ENCODE measurements around the gene RHNO1.

The RHNO1 gene

GRCh38 chr12:2877047-2877952 lies at the start of gene RHNO1, which contains the start of gene FOXM1:
Gene RHNO1 (plus strand): TSS chr12:2877223. CDS start chr12:2885367, 8,144 bp downstream.
Gene FOXM1 (minus strand): TSS chr12:2877174. CDS start chr12:2874478, 2,696 bp downstream.
- peak; percentile 84 for DNase-seq (ENCODE audit: low read depth)

GRCh38 chr12:2829275-2829674 lies 47.7 kb upstream of the RHNO1 start:
- DNase-seq (ENCODE audit: low read depth): no peak

DNA sequence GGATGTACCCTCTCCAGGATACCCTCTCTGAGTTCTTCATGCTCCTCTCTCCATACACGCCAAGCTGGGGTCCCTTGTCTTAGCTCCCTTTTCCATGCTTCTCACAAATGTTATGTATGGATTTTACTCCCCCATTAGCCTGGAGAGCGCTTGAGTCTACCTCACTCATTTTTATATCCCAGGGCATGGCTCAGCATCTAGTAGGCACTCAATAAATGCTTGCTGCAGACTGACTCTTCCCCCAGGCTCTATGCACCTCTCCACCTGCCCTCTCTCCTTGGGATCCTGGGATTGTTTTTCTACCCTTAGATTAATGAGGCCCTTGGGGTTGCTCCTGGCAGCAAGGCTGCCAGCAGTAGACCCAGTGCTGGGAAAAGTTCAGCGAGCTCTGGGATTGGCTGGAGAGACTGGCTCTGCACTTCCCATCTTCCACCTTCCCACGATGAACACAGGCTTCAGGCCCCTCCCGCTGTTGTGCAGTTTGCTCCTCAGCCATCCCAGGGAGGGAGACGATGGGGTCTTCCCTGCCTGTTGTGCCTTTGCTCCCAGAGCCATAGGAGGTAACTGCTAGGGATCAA lies 44.4 kb upstream of the RHNO1 start:
- no peak for DNase-seq (ENCODE audit: low read depth)

- DNase-seq (ENCODE audit: low read depth): no peak
Observed at GRCh38 chr12:2833327-2833726, 43.7 kb upstream of the RHNO1 start.

GRCh38 chr12:2833810-2834209 lies 43.2 kb upstream of the RHNO1 start:
- no peak for DNase-seq (ENCODE audit: low read depth)

DNA sequence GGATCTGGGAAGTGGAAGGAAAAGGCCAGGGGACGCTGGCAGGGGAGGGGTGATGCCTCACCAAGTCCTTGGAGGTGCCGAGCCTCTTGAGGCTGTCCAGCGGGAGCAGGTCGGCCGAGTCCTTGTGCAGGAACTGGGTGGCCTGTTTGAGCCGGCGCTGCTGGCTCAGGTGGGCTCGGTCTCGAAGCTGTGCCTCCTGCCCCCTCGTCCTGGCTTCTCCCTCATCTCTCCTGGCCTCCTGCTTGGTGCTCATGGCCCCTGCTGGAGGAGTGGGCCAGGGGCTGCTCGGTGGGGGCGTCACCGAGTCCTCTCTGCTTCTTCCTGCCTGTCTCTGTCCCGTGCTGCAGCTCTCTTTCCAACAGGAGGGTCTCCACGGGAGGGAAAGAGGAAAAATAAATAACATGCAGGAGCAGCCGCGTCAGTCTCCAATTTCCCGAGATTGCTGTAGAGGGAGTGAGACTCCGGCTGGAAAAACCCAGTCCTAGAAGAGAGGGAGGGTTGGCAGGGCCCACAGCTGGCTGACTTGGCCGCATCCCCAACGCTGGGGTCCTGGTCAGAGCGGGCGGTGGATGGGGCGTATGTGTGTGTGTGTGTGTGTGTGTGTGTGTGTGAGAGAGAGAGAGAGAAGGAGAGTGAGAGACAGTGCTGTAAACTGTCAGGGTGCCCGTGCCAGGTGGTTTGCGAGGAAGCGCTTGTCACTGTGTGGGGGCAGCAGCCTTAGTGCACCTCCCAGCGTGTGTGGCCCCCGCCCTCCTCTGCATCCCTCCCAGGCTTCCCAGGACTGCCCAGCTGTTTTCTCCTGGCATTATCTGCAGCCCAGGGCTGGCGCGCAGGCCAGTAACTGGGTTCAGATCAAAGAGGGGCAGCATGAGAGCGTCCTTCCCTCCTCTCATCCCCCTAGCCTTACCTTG lies 42.2 kb upstream of the RHNO1 start, which contains the start of gene NRIP2:
Gene NRIP2, minus strand, starts transcription at position 455 of the 911 bp plus-strand sequence. Its CDS starts 52 bp downstream, at position 403.
- DNase-seq (ENCODE audit: low read depth): no peak

DNA sequence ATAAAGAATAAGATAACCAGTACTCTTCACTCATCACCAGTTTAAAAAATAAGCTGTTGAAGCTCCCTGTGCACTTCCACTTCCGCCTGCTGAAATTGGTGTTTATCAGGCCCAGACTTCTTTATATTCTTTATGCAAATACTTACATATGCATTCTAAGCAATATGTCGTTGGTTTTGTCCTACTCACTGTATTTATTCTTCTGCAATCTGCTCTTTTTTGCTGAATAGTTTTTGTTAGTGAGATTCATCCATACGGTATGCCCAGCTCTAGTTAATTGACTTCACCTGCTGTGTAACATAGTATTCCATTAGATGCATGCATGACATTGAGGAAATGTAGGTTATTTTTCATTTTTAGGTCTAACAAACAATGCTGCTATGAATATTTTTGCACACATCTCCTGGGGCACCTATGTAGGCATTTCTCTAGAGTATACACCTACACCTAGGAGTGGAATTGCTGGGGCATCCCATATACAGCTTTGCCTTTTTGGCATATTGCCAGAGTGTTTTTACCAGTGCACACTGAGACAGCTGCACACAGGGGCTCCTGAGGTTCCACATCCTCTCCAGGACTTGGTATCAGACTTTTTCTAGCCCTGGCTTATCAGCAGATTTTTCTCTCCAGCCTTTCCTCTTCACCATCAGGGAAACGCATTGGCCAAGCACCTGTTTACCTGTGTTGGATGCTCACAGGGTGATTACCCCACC lies 41.2 kb upstream of the RHNO1 start:
- no peak for DNase-seq (ENCODE audit: low read depth)

- DNase-seq (ENCODE audit: low read depth): no peak
Observed at GRCh38 chr12:2836574-2836973, 40.4 kb upstream of the RHNO1 start.

DNA sequence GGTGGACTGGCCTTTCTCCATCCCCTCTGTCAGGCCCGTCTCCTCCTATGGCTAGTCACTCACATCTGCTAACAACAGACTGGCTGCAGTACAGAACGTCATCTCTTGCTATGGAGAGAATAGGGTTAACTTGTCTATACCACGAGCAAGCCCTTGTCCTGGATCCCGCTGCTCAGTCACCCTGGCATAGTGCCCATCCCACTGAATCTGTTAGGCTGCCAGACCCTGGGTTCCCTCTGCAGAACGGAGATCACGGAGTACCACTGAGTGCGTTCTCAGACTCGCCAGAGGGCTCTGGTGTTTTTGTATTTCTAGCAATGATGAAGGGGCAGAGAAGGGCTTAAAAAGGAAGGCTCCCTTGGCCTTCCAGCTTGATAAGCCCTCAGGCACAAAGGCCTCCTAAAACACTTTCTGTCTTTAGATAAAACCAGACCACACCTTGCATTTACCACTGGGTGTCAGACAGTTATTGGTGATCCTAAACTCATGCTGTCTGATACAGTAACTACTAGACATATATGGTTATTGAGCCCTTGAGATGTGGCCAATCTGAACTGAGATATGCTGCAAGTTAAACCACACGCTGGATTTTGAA lies 35.9 kb upstream of the RHNO1 start:
- DNase-seq (ENCODE audit: low read depth): no peak

GRCh38 chr12:2842948-2843347 lies 34.1 kb upstream of the RHNO1 start:
- no peak for DNase-seq (ENCODE audit: low read depth)

GRCh38 chr12:2844786-2845185 lies 32.2 kb upstream of the RHNO1 start:
- DNase-seq (ENCODE audit: low read depth): no peak

DNA sequence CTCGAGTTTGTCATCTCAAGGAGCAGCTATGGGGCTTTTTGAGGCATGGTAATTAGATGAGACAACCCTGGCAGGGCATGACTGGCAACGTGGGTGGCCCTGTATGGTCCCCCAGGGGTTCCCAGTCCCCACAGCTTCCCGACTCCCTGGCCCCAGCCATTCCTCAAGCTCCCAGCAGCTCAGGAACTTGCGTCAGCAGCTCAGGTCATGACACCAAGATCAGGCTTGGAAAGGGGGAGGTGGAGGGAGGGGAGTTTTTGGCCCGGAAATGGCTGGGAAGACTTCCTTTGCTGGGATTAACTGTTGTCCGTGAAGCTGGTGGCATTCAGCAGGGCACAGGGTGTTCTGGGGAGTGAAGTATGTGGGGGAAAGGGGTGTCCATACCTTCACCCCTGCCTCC lies 31.7 kb upstream of the RHNO1 start:
- DNase-seq (ENCODE audit: low read depth): no peak

- DNase-seq (ENCODE audit: low read depth): no peak
Observed at GRCh38 chr12:2851931-2852330, 25.1 kb upstream of the RHNO1 start.

DNA sequence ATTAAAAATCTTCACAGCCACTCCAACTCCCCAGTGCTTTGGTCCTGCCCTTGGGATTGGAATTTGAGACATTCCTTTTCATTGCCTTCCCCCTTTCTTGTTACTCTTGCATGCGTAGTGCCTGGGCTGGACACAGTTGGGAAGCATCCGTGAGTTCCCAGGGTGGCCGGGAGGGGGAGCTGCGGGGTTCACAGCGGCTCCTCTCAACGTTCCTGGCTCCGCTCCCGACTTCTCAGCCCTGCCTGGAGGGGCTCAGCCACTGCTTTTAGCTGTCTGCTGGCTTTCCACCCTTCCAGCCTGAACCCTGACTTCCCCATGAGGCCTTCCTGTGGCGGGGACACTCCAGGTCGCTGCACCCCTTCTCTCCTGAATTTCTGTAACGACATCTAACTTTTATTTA lies 23.4 kb upstream of the RHNO1 start:
- DNase-seq (ENCODE audit: low read depth): peak; percentile 37

- DNase-seq (ENCODE audit: low read depth): no peak
Observed at GRCh38 chr12:2854669-2855453, 22.2 kb upstream of the RHNO1 start.

DNA sequence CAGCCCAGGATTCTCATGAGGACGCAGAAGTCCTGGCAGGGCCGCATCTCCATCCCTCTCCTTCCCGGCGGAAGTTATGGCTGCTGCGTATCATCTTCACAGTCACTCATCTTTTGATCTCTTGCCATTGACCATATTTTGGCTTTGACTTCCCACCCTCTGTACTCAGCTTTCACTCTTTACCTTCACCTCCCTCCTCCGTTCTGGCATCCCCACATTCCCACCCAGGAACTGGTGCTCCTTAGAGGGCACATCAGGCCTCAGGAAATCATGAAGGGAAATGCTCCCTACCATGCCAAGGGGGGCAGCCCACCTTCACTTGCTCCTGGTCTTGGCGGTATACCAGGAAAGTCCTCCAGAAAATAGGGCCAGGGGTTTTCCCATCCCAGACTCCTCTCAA lies 21.5 kb upstream of the RHNO1 start:
- no peak for DNase-seq (ENCODE audit: low read depth)

GRCh38 chr12:2856051-2856450 lies 21.0 kb upstream of the RHNO1 start:
- no peak for DNase-seq (ENCODE audit: low read depth)

DNA sequence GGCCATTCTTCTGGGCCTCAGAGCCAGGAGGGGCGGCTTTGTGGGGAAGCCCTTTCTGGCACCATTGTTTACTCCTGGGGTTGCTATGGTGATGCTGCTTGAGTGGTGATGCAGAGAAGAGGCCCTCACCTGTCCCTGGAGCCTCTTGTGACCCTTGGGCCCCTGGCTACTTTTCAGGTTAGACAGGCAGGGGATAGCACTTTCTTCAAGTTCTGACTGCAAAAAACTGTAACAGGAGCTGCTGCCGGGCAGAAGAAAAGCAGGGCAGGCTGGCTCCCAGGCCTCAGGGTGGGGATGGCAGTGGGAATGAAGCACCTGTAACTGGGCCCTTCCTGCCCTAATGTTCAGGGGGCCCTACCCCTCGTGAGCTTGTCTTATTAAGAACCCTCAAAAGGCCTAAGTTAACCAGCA lies 20.0 kb upstream of the RHNO1 start, which contains the start of gene TEX52:
Gene TEX52, minus strand, starts transcription at position 19 of the 411 bp plus-strand sequence. Its CDS starts 13 bp downstream, at position 6.
- no peak for DNase-seq (ENCODE audit: low read depth)

GRCh38 chr12:2857576-2857975 lies 19.4 kb upstream of the RHNO1 start:
- DNase-seq (ENCODE audit: low read depth): no peak

DNA sequence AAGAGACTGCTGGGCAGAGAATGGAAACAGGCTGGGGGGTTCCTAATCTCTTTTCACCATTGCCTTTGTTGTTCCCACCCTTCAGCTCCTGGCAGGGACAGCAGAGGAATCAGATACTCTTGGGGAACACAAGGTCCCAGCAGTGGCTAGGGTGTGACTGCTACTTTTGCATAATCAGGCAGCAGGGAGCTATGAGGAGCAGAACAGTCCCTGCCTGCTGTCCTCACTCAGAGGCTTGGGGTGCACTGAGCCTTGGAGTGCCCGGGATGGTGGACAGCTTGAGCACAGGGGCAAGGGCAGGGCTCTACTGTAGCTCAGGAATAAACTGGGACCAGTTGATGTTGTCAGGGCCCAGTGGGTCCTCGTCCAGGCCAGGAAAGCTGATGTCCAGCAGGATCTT lies 18.7 kb upstream of the RHNO1 start:
- no peak for DNase-seq (ENCODE audit: low read depth)

All from activated T-cell treated with anti-CD3 and anti-CD28 coated beads for 48 hours (primary cell).